T-helper 9 cell (primary cell): ENCODE measurements around the gene ABCG1.

Source experiments
- DNase-seq: peaks from one replicate; pipeline ENCODE4 v3.0.0-alpha.2; 2020

The ABCG1 gene

GRCh38 chr21:42272984-42273600 is 54.2 kb downstream of the ABCG1 start:
- DNase-seq = no peak

- no peak for DNase-seq
Measured at GRCh38 chr21:42276076-42276475, 57.1 kb downstream of the ABCG1 start.

GRCh38 chr21:42276526-42277154 is 57.7 kb downstream of the ABCG1 start:
- DNase-seq = no peak

GRCh38 chr21:42277593-42277992 is 58.7 kb downstream of the ABCG1 start:
- no peak for DNase-seq

- no peak for DNase-seq
Measured at GRCh38 chr21:42278451-42279149, 59.7 kb downstream of the ABCG1 start.

GRCh38 chr21:42279341-42279871 is 60.5 kb downstream of the ABCG1 start:
- no peak for DNase-seq

GRCh38 chr21:42279888-42280287 is 60.9 kb downstream of the ABCG1 start:
- DNase-seq = no peak

GRCh38 chr21:42280356-42281180 is 61.6 kb downstream of the ABCG1 start:
- DNase-seq = no peak

GRCh38 chr21:42281181-42281680 is 62.3 kb downstream of the ABCG1 start:
- no peak for DNase-seq

- no peak for DNase-seq
Measured at GRCh38 chr21:42282021-42282420, 63.1 kb downstream of the ABCG1 start.

- no peak for DNase-seq
Measured at GRCh38 chr21:42282715-42283114, 63.8 kb downstream of the ABCG1 start.

GRCh38 chr21:42285569-42286245 is 66.8 kb downstream of the ABCG1 start:
- DNase-seq = no peak

GRCh38 chr21:42286416-42286815 is 67.5 kb downstream of the ABCG1 start:
- no peak for DNase-seq

- no peak for DNase-seq
Measured at GRCh38 chr21:42287193-42288083, 68.5 kb downstream of the ABCG1 start.

- no peak for DNase-seq
Measured at GRCh38 chr21:42288962-42289361, 70.0 kb downstream of the ABCG1 start.

GRCh38 chr21:42289926-42290325 is 71.0 kb downstream of the ABCG1 start:
- no peak for DNase-seq

- DNase-seq = no peak
Measured at GRCh38 chr21:42290505-42290904, 71.6 kb downstream of the ABCG1 start.

- DNase-seq = no peak
Measured at GRCh38 chr21:42291003-42291750, 72.2 kb downstream of the ABCG1 start.

GRCh38 chr21:42291751-42292562 is 73.0 kb downstream of the ABCG1 start:
- no peak for DNase-seq
